ENCODE data around the gene PSTPIP2.
"Not testable (repeated sequence)": the region's sequence is repeated elsewhere in the genome, so short reads cannot be mapped to it uniquely, and the experiment has no call there.

GRCh38 chr18:45992527-45992926 is 79.5 kb downstream of the PSTPIP2 start:
- TF ChIP-seq CTCF (IDR thresholded peaks at IDR 0.05; ENCODE audit: low read depth, low read length, missing input control); HNF4G (IDR thresholded peaks at IDR 0.05): not testable (repeated sequence)
